ENCODE results near the gene RXRA.

The RXRA gene

DNA sequence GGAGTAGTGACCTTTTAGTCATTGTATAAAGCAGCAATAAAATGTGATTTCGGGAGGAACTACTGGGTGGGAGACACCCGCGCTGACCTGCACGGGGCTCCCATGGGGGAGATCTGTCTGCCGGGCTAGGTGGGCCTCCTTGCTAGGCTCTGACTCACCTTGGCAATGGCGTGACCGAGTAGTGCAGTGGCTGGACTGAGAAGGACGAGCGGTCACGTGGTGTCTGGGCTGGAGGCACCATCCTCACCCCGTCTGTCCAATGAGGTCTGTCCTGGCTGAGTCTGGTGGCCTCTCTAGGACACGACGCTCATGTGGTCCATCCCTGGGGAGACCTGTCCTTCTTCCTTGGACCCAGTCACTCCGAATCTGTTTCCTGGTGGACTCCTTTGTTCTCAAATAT is 151.7 kb downstream of the RXRA start:
- DNase-seq, result no peak

GRCh38 chr9:134481762-134482161 is 155.5 kb downstream of the RXRA start:
- no peak for DNase-seq

- DNase-seq, result no peak
Observed at GRCh38 chr9:134482226-134482625, 156.0 kb downstream of the RXRA start.

- no peak for DNase-seq
Observed at GRCh38 chr9:134483361-134484184, 157.3 kb downstream of the RXRA start.

DNA sequence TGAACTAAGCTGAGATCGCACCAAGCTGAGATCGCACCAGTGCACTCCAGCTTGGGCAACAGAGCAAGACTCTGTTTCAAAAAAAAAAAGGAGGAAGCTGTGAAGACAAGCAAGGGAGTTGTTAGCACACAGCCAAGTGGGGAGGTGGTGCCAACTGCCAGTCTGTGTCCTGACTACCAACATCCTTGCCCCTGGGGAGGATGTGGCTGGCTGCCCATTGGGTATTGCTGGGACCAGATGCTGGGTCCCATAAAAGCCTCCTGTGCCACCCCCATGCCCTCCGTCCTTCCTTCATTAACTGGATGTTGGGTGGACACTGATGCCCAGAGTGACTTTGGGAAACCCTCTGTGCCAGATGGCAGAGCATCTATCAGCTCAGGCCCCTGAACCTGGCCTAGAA is 158.2 kb downstream of the RXRA start:
- no peak for DNase-seq

- no peak for DNase-seq
Observed at GRCh38 chr9:134485653-134486052, 159.4 kb downstream of the RXRA start.

DNA sequence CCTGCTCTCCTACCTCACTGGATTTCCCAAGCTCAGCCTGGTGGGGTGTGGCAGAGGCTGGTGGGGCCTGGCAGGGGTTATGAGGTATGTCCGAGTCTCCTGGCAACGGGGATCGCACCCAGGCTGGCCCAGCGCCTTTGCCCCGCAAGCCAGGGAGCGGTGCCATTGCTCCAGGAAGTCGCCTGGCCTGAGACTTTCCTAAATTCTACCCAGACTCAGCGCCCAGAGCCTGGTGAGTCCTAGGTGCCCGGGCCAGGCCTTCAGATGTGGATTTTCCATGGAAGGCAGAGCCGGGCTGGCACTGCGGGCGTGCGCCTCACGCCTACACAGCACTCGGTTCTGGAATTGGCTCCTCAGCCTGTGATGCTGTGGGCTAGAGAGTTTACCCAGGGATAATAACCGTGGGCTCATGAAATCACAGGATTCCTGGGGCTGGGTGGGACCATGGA is 159.9 kb downstream of the RXRA start:
- DNase-seq, result no peak

- no peak for DNase-seq
Observed at GRCh38 chr9:134486596-134486995, 160.3 kb downstream of the RXRA start.

All from activated CD4-positive, alpha-beta T cell treated with anti-CD3 and anti-CD28 coated beads, Interleukin-2, amount 50 U/mL, for 4 hours (primary cell).